Activated B cell treated with CpG ODN at 0.5 μM for 24 hours (primary cell): Measurements from ENCODE around the gene NEURL4. TPM values are rescaled to one million over a fixed set of nuclear protein-coding genes. Genes with fewer than 3 reads are reported as not detected.

Experiments
- ATAC-seq: fragments of 200-7000 bp; cut with Tn5 transposase; one replicate; pipeline ENCODE4 v1.10.0; 2021; ENCODE audit warnings: low read depth, mild to moderate bottlenecking, moderate library complexity
- CTCF ChIA-PET: fragments of 350-600 bp; sonication (Branson Sonifier 250); formaldehyde crosslinking; loops from one replicate; lab custom pipeline; 2021; ENCODE audit warnings: antibody characterized with exemption; lab: Charles Lee
- POLR2A ChIA-PET: fragments of 350-600 bp; sonication (Branson Sonifier 250); formaldehyde crosslinking; loops from one replicate; lab custom pipeline; 2021; ENCODE audit warnings: antibody characterized with exemption; lab: Charles Lee
- DNase-seq: peaks from one replicate; pipeline ENCODE4 v3.0.0; 2022
- H3K27ac Mint-ChIP-seq: one replicate; pipeline ENCODE4 v1.8.0; 2020; ENCODE audit warnings: mixed read lengths
- H3K27me3 Mint-ChIP-seq: one replicate; pipeline ENCODE4 v1.8.0; 2021; ENCODE audit warnings: mixed read lengths
- H3K36me3 Mint-ChIP-seq: one replicate; pipeline ENCODE4 v1.8.0; 2021; ENCODE audit warnings: low read depth, mixed read lengths
- H3K4me1 Mint-ChIP-seq: one replicate; pipeline ENCODE4 v1.8.0; 2021; ENCODE audit warnings: mixed read lengths
- H3K4me3 Mint-ChIP-seq: one replicate; pipeline ENCODE4 v1.8.0; 2020; ENCODE audit warnings: mild to moderate bottlenecking, mixed read lengths
- H3K9me3 Mint-ChIP-seq: one replicate; pipeline ENCODE4 v1.8.0; 2020; ENCODE audit warnings: mixed read lengths
- intact Hi-C: fragments of 100-400 bp; cut with micrococcal nuclease; formaldehyde crosslinking; loops from one replicate; pipeline ENCODE4 v1.15.1; 2024
- total RNA-seq: library from RNA; stranded (reverse); gene quantifications from 2 replicates; pipeline ENCODE4 v1.2.3, GENCODE V29; 2022
- TF ChIP-seq, protein P1 (sequence below): fragments of 200-600 bp; IDR thresholded peaks from one replicate; pipeline ENCODE4 v1.8.0; 2022; ENCODE audit warnings: antibody characterized with exemption, mild to moderate bottlenecking

The NEURL4 gene
- total RNA-seq, 1 donor from 2014 or later: 60.1 TPM

DNA sequence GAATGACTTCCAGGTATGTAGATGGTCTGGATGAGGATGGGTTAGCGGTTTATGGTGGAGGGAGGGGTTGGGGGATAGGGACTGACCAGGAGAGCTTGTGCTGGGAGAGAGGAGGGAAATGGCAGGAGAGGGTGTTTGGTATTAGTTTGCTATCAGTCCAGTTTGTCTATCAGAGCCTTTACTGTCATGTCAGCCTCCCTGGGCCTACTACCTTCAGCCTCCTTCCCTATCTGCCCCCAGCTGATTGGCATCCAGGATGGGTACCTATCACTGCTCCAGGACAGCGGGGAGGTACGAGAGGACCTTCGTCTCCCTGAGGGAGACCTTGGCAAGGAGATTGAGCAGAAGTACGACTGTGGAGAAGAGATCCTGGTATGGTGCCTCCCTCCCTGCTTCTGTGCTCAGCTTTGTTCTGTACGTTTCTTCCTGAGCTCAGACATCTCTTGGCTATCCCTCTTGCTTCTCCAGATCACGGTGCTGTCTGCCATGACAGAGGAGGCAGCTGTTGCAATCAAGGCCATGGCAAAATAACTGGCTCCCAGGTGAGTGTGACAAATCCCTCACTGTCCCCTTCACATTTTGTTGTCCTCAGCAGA lies 17.9 kb downstream of the NEURL4 start:
- intact Hi-C loops: no loop called here
- ChIA-PET CTCF (interaction anchor here (1.2 to 3.2 kb wide), 2 partner anchors 15 to 45 kb away, joined by 4 to 12 read pairs; no protein-coding TSS in a partner anchor), POLR2A (interaction anchor here (0.8 to 3.8 kb wide), 5 partner anchors 16 to 93 kb away, joined by 3 to 62 read pairs (median 3); partner anchors contain the start of genes ACAP1, NEURL4, PHF23 and TMEM256)
- Mint-ChIP-seq H3K27me3 (no peaks in the 10 kb centered on the region), H3K36me3 (peaks cover 72% of the 10 kb centered on the region), H3K27ac (peak overlapping the region; percentile 96), H3K4me1 (peaks cover 68% of the 10 kb centered on the region), H3K9me3 (no peaks in the 10 kb centered on the region), H3K4me3 (no peak overlapping the region)
- TF ChIP-seq, protein P1, sequence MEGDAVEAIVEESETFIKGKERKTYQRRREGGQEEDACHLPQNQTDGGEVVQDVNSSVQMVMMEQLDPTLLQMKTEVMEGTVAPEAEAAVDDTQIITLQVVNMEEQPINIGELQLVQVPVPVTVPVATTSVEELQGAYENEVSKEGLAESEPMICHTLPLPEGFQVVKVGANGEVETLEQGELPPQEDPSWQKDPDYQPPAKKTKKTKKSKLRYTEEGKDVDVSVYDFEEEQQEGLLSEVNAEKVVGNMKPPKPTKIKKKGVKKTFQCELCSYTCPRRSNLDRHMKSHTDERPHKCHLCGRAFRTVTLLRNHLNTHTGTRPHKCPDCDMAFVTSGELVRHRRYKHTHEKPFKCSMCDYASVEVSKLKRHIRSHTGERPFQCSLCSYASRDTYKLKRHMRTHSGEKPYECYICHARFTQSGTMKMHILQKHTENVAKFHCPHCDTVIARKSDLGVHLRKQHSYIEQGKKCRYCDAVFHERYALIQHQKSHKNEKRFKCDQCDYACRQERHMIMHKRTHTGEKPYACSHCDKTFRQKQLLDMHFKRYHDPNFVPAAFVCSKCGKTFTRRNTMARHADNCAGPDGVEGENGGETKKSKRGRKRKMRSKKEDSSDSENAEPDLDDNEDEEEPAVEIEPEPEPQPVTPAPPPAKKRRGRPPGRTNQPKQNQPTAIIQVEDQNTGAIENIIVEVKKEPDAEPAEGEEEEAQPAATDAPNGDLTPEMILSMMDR: no peak
- no peak for ATAC-seq
- DNase-seq: no peak

DNA sequence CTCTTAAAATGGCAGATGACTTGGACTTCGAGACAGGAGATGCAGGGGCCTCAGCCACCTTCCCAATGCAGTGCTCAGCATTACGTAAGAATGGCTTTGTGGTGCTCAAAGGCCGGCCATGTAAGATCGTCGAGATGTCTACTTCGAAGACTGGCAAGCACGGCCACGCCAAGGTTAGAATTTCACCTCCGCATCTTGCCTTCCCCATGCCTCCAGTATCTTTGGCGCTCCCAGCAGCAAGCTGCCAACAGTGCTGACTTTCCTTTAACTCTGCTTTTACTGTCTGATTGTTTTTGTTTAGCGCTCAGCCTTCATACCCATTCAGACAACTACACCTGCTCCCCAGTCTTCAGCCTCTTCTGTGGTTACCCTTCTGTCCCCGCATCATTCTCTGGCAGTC lies 19.5 kb downstream of the NEURL4 start:
- H3K27me3 Mint-ChIP-seq: no peaks in the 10 kb centered on the region
- H3K36me3 Mint-ChIP-seq: peaks cover 72% of the 10 kb centered on the region
- ChIA-PET CTCF (interaction anchor here (1.2 to 3.2 kb wide), 3 partner anchors 13 to 264 kb away, joined by 4 to 12 read pairs (median 4); no protein-coding TSS in a partner anchor), POLR2A (interaction anchor here (0.5 to 3.8 kb wide), 27 partner anchors 8 to 878 kb away, joined by 3 to 62 read pairs (median 5); partner anchors contain the start of genes ACADVL, ACAP1, CD68 and DLG4)
- peak overlapping the region; percentile 96 for H3K27ac Mint-ChIP-seq
- no peak for ATAC-seq
- TF ChIP-seq, protein P1: no peak
- no peak for DNase-seq
- intact Hi-C loops: no loop called here
- peak overlapping the region; percentile 96 for H3K4me3 Mint-ChIP-seq
- no peaks in the 10 kb centered on the region for H3K9me3 Mint-ChIP-seq
- H3K4me1 Mint-ChIP-seq: peaks cover 63% of the 10 kb centered on the region

DNA sequence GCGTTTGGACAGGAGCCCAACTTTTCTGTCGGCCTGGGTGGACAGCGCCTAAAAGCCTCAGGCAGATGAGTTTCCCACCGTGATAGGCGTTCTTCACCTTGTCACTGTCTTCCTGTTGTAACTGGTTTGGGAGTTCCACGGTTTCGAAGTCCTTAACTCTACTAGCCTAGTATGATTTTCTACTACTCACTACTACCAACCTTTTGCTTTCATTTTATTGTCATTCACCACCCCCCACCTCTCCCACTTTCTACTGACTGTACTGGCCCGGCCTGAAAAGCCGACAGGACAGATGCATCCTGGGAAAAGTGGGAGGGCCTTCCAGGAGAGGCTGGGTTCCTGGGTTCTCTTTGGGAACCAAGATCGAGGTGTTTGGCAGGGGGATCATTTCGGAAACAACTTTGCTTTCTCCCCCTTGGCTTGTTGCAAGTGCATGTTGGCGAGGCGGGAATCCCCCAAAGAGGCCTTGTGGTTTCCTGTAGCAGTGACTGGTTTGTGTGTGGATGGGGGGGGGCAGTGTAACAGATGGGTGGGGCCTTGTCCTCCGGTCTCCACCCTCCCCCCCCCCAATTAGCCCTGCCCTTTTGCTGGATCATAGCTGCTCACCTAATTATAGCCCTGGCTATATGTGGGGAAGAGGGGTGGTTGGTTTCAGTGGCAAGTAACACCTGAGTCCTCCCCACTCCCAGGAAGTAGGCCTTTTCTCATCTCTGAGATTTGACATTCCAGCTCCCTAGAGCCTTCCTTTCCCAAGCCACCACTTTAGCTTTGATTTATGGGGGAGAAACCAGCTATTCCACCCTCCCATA lies 20.3 kb downstream of the NEURL4 start:
- CTCF ChIA-PET: interaction anchor here (1.1 to 3.2 kb wide), 3 partner anchors 12 to 263 kb away, joined by 4 to 12 read pairs (median 4); partner anchors contain the start of gene ACAP1
- TF ChIP-seq, protein P1: no peak

DNA sequence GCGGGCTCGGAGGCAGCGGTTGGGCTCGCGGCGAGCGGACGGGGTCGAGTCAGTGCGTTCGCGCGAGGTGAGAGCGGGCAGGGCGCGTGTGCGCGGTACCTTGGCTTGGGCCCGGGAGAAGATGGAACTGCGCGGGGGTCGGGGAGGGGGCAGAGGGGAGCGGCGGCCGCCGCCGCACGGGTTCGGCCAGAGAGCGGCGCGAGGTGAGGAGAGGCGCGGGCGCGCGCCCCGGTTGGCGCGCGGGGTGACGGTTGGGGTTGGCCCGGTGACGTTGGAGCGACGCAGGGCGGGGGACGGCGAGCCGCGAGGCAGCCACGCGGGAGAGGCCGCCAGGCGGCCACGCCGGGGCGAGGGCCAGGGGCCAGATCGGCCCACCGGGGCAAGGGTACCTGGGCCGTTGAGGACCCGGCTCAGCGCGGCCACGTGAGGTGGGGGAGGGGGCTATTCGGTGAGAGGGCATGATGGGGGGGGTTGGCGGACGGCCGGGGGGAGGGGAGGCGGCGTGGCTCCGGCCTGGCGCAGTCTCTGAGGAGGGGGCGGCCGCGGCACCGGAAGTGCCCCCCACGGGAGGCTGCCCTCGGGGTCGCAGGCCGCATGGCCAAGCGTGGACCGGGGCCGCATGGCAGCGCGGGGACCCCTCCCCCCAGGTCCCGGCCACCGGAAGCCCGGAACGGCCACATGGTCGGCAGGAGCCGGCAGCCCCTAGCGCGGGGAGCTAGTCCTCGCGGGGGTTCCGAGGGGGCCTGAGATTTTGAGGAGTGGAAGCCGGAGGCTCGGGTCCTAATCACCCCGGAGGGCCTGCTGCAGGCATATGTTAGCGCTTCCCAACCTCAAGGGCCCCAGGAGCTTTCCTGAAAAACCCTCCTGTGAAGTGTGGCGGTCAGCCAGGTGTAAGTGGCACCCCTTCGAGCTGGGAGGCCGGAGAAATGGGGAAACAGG lies 21.2 kb downstream of the NEURL4 start:
- CTCF ChIA-PET: interaction anchor here (1.1 to 1.8 kb wide), 2 partner anchors 29 to 262 kb away, joined by 4 read pairs; partner anchors contain the start of gene ACAP1
- POLR2A ChIA-PET: interaction anchor here (0.6 to 3.8 kb wide), 11 partner anchors 22 to 537 kb away, joined by 3 to 62 read pairs (median 7); partner anchors contain the start of genes ACAP1, CD68, NEURL4 and PHF23

More for the DNA sequence above, 20.3 kb downstream of the NEURL4 start:
- POLR2A ChIA-PET: interaction anchor here (0.5 to 3.8 kb wide), 32 partner anchors 9 to 879 kb away, joined by 3 to 62 read pairs (median 4); partner anchors contain the start of genes ACADVL, ACAP1, CD68 and DLG4
- DNase-seq: peak; percentile 71
- Mint-ChIP-seq H3K9me3 (no peaks in the 10 kb centered on the region), H3K4me1 (peaks cover 55% of the 10 kb centered on the region), H3K4me3 (peak overlapping the region; percentile 96), H3K27ac (peak overlapping the region; percentile 96), H3K27me3 (no peaks in the 10 kb centered on the region), H3K36me3 (peaks cover 65% of the 10 kb centered on the region)
- intact Hi-C loops: no loop called here
- ATAC-seq: peak; percentile 22

More for the DNA sequence above, 21.2 kb downstream of the NEURL4 start:
- TF ChIP-seq, protein P1: no peak
- intact Hi-C loops: loop anchor here (1.0 to 2.0 kb wide), 13 partner anchors 7 to 379 kb away; partner anchors contain the start of genes ELP5, GABARAP, GPS2 and NEURL4
- DNase-seq (peak; percentile 55), ATAC-seq (no peak)
- Mint-ChIP-seq H3K4me1 (peaks cover 46% of the 10 kb centered on the region), H3K4me3 (peak overlapping the region; percentile 96), H3K27me3 (no peaks in the 10 kb centered on the region), H3K36me3 (peaks cover 56% of the 10 kb centered on the region), H3K27ac (peak overlapping the region; percentile 99), H3K9me3 (no peaks in the 10 kb centered on the region)
